Stimulated activated CD8-positive, alpha-beta memory T cell treated with anti-CD3 and anti-CD28 coated beads, Interleukin-12 subunit alpha, Interleukin-12 subunit beta, amount 100 ng/mL, for 4 hours (primary cell): ENCODE results near the gene SETD7.

Experiments
- DNase-seq: peaks from one replicate; pipeline ENCODE4 v3.0.0-alpha.2; 2020; ENCODE audit warnings: low read depth

Gene SETD7

GRCh38 chr4:139550724-139551429 lies 5.1 kb downstream of the SETD7 start:
- DNase-seq: no peak

DNA sequence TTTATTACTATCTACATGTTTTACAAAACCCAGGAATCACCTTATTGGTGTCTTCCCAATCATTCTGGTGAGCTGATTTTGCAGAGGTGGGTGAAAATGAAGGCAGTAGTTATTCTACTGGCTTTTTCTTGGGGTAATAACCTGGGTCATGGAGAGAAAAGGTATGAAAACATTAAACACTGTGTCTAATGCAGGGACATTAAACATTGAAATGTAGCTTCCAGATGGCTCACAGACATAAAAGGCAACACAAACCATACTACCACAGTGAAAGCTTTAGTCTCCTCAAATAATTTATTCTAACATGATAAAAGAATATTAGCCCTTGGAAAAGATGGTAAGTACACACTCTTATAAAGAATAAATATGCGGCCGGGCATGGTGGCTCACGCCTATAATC lies 8.0 kb downstream of the SETD7 start:
- no peak for DNase-seq

DNA sequence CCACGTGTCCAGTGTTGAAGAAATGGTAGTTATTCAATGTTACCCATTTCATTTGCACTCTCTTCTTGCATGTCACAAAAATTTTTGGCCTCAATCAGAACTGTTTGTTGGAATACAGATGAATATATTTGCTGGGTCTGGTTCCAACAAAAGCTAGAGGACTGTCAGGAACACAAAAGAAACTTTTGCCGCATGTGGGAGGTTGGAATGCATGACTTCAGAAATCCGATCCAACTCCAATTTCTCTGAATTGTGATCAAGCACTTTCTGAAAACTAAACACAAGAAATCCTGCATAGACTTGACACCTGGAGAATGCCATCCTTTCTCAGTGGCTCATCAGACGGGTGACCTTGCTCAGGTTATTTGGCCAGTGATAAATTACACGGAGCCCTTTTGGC lies 15.4 kb downstream of the SETD7 start:
- no peak for DNase-seq

DNA sequence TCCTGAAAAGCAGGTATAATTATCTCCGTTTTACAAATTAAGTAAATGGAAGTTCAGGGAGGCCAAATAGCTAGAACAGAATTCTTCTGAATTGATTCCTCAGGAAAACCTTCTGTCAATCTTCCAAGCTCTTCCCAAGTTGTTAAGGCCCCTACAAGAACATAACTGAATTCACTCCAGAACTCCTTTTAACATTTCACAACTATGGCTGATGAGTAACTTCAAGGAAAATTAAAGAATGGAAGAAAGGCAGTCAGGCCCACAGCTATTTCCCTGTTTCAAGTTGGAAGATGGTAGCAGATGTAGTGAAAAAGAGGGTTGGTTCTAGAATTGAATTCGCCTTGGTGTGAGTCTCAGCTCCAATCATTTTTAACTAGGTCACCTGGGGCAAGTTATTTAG lies 15.9 kb downstream of the SETD7 start:
- DNase-seq: no peak

DNA sequence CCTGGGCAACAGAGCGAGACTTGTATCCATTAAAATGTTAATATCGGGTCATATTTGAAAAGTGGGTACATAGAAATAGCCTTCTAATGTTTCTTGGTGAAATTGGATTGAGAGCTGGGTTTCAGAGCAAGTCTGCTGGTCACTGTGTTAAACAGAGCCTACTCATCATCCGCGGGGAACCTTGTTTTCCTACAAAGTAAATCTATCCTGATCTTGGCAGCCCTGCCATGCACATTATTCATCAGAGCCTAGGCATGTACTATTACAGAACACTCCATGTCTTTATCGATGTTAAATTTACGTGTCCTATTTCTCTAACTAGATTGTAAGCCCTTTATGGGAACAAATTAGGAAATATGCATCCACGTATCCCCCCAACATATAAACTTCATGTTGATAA lies 18.7 kb downstream of the SETD7 start:
- no peak for DNase-seq

DNA sequence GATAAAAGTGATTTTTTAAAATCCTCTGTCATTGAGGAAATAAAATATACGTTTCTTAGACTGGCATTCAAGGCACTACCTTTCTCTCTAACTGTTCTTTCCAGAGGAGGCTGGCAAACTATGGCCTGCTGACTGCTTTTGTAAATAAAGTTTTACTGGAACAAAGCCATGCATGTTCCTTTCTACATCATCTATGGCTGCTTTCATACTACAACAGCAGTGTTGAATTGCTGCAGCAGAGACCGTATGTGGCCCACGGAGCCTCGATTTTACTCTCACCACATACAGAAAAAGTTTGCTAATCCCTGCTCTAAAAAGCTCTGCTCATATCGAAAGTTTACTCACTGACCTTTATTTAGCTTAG lies 20.2 kb downstream of the SETD7 start:
- DNase-seq: no peak

GRCh38 chr4:139535228-139535870 lies 20.7 kb downstream of the SETD7 start:
- no peak for DNase-seq

DNA sequence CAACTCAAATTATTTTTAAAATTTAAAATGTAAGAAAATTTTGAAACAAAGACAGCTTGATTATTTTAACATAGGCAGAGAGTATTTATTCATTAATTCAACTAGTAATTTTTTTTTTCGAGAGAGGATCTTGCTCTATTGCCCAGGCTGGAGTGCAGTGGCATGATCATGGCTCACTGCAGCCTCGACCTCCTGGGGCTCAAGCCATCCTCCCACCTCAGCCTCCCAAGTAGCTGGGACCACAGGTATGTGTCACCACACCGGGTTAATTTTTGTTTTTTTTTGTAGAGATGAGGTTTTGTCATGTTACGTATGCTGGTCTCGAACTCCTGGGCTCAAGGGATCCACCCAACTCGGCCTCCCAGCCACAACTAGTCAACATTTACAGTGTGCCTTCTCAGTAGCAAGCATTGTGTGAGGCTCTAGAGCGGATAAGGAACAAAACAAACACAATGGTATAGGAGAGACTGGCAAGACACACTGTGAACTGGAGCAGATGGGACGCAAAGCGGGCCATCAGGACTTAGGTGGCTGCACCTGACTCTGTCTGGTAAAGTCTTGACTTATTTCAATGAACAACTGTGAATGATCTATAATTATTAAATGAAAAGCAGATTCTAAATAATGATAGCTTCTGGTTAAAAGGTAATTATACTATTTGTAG lies 21.6 kb downstream of the SETD7 start:
- DNase-seq: no peak

- no peak for DNase-seq
Observed at GRCh38 chr4:139533511-139533910, 22.5 kb downstream of the SETD7 start.

GRCh38 chr4:139532947-139533346 lies 23.1 kb downstream of the SETD7 start:
- no peak for DNase-seq

DNA sequence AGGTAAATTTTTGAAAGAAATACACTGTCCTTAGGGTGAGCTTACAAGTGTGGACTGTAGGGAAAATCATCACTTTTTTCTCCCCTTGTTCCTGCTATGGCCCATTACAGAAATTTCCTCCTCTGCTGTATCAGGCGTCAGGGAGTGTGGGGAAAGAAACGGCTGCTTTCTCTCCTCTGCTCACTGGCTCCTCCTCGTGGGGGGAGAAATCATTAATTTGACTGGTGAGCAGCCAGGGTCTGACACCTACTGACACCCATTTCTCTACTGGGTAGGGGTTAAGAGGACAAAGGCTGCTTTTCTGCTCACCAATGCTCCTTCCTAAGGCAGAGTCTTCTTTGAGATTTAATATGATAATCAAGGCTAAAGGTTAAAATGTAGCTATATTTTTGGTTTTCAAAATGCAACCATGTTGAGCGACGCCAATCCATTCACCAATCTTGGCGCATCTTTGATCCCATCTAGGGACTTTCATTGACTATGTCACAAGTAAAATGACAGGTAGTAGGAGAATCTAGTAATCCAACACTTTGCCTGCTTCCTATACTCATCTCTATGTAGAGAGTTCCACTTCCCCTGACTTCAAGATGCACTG lies 25.1 kb downstream of the SETD7 start:
- DNase-seq: peak; percentile 3

DNA sequence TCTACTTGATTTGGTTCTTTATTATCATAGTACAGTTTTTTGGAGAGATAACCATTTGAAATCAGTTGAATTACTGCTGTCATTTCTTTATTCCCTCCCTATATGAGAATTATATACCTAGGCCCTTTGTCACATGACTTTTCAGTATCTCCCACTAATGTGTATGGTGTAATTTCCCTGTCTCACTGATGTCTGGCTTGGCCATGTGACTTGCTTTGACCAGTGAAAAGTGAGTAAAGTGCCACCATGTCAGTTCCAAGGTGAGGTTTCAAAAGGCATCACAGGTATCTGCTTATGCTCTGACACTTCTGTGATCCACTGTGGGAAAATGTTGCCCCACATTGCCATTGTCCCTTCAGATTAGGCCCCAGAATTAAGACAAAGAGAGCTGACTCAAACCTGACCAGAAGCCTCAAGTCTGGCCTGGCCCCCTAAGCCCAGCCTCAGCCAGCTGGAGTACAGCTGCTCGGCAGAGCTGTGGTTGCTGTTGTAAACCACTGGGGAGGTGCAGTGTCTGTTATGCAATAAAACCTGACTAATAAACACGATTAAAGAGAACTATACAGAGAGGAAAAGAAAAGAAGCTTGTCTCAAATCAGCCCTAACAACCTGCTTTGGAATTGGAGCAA lies 27.5 kb downstream of the SETD7 start:
- DNase-seq: no peak

DNA sequence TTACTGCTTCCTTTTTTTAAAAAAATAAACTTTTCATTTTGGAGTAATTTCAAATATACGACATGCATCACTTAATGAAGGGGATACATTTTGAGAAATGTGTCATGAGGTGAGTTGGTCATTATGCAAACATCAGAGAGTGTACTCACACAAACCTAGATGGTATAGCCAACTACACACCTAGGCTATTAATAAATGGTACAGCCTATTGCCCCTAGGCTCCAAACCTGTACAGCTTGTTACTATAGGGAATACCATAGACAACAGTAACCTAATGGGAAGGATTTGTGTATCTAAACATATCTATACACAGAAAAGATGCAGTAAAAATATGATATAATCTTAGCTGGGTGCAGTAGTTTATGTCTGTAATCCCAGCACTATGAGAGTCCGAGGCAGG lies 29.1 kb downstream of the SETD7 start:
- DNase-seq: no peak

- DNase-seq: no peak
Observed at GRCh38 chr4:139525414-139525813, 30.6 kb downstream of the SETD7 start.

- no peak for DNase-seq
Observed at GRCh38 chr4:139524062-139524631, 31.9 kb downstream of the SETD7 start.

DNA sequence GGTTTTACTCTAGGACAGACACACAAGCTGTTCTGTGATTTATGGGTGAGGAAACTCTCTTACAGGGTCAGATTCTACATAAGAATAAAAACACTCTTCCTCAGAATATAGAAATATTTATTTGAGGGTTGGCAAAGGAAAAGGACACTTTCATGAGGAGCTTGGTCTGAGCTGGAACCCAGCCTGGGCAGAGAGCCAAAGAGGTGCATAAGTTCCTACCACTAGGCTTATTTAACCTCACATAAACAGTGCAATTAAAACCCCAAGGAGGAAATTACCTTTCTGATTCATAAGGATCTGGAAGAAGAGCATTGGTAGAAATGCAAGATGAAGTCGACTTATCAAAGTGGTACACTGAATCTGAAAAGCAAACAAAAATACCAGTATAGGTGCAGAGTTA lies 32.9 kb downstream of the SETD7 start:
- no peak for DNase-seq

DNA sequence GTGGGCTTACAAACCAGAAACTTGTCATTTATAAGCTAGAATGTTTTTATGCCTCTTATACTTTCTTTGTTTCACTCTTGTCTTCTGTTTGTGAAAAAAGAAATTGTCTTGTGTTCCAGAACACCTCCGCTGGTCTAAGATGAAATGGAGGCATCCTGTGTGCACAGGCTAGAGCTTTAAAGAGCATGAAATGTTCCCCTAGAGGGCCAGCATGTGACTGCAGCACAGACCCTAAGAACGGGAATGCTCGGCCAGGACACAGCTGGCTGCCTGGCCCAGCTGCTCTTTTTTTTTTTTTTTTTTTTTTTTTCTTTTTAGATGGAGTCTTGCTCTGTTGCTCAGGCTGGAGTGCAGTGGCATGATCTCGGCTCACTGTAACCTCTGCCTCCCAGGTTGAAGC lies 33.6 kb downstream of the SETD7 start:
- DNase-seq: no peak

DNA sequence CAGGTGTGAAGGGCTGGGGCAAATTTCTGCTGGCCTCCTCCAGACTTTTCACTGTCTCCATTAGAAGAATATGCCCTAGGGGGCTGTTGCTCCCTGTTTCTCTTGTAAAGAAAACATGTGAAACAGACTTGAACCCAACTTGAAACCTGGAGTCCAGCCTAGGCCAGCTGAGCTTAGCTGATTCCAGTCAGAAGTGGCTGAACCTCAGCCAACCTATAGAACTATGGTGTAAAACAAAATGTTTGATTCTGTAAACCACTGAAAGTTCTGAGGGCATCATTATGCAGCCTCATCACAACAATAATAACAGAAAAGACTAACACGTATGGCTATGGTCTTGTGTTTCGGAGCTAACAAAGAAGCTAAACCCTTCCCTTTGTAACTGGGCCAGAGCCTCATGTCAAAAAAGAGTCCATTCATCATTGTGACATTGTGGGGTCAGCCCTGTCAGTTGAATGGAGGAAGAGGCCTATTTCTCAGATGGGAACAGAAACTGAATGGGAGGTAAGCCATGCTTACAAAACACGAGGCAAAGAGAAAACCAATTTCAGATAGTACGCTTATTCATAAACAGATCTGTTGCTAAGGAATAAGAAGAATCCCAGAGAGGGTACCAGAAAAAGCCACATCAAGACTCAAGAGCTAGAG lies 34.1 kb downstream of the SETD7 start:
- DNase-seq: no peak

DNA sequence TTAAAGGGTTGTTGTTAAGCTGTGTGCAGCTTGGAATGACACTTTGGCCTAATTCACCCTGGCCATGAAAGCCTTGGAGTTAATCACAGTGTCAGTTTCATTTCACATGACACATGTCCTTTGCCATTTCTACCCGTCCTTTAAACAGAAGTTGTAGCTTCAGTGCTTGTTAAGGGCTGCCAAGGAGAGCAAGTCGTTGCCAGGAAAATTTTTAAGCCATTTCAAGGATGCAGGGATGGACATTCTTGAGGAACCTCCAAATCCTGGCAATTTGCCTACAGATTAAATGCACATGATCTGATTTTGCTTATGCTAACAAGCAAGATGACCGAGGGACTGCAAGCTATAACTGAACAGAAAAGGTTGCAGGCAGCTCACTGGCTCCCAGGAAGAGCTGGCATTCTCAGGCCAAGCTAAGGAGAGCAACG lies 40.5 kb downstream of the SETD7 start:
- DNase-seq: no peak

GRCh38 chr4:139514382-139515059 lies 41.5 kb downstream of the SETD7 start:
- DNase-seq: no peak

DNA sequence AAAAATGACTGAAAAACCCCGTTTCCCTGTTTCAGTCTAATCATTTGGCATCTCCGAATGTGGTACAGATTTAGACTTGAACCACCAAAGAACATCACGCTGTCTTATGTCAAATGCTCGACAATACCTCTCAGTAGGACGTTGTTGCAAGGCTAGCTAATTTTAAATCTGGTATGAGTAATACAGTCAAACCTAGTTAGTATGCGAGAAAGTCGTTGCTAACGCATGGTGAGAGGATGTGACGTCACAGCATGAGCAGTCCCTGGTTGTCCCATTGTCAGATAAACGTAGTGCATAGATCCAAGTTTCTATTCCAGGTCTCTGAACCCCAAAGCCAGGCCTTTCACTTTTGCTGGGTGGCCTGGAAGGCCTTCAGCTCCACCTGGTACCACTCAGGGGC lies 44.7 kb downstream of the SETD7 start:
- DNase-seq: no peak
